MM.1S (cell line): ENCODE data around the gene HSDL1.

Source experiments
- EZH2 ChIP-seq: fragments of 300-600 bp; sonication (generic); optimal IDR thresholded peaks from 2 replicates; pipeline ENCODE3; 2017; ENCODE audit warnings: low read depth, mild to moderate bottlenecking, antibody characterized with exemption, low read length, mixed read lengths
- TF ChIP-seq, protein P1 (sequence below): fragments of 300-600 bp; sonication (generic); IDR thresholded peaks from 2 replicates; pipeline ENCODE4 v1.5.1; 2016; ENCODE audit warnings: antibody characterized with exemption, low read length, mixed read lengths

DNA sequence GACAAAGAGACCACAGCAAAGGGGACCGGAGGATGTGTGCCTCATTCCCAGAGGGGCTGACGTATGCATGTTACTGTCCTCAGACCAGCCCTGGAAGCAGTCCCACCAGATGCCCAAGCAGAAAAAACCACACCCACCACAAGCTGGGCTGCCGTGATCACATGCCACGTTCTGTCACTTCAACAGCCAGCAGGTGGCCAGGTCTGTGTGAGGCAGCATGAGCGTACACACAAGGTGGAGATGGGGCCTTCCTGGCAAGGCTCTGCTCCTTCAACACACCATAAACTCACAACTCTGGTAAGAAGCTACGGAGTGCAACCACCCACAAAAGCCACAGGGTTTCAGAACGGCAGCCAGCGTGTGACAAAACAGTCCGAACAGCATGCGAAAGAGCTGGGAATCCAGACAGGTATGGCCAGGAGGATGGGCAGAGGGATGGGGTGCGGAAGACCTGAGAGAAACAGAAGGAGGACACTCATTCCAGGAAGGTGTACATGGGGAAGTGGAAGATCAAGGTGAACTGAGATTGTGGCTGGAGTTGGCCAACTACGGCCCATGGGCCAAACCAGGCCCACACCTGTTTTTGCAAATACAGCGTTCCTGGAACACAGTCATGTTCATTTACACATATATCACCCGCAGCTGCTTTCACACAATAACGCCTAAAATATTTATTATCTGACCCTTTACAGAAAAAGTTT lies 56.1 kb downstream of the HSDL1 start:
- TF ChIP-seq, protein P1, sequence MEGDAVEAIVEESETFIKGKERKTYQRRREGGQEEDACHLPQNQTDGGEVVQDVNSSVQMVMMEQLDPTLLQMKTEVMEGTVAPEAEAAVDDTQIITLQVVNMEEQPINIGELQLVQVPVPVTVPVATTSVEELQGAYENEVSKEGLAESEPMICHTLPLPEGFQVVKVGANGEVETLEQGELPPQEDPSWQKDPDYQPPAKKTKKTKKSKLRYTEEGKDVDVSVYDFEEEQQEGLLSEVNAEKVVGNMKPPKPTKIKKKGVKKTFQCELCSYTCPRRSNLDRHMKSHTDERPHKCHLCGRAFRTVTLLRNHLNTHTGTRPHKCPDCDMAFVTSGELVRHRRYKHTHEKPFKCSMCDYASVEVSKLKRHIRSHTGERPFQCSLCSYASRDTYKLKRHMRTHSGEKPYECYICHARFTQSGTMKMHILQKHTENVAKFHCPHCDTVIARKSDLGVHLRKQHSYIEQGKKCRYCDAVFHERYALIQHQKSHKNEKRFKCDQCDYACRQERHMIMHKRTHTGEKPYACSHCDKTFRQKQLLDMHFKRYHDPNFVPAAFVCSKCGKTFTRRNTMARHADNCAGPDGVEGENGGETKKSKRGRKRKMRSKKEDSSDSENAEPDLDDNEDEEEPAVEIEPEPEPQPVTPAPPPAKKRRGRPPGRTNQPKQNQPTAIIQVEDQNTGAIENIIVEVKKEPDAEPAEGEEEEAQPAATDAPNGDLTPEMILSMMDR, result peak; percentile 43
- no peak for TF ChIP-seq EZH2
